ENCODE data around the gene TAS2R41. TPM values are rescaled to one million over a fixed set of nuclear protein-coding genes. Genes with fewer than 3 reads are reported as not detected.

The TAS2R41 gene
- total and polyA plus RNA-seq, 2 of the 13 experiments (the other 11 are each of a cell fraction or from before 2014, with no cell fraction given), result not detected

DNA sequence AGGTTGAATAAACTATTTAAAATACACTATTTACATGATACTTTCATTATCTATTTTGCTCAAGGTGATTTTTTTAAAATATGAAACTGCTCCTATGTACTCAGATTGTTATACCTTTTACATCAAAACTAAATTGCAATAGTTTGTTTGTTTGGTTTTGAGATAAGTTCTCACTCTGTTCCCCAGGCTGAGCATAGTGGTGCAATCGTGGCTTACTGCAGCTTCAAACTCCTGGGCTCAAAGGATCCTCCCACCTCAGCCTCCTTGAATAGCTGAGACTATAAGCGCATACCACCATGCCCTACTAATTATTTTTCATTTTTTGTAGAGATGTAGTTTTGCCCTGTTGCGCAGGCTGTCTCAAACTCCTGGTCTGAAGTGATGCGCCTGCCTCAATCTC lies 21.7 kb upstream of the TAS2R41 start (continued):
- no peak for TF ChIP-seq ZNF614 (CRISPR knock-in tag; IDR thresholded peaks at IDR 0.05; ENCODE audit: borderline replicate concordance)
- no peak for TF ChIP-seq ESRRA (CRISPR knock-in tag; IDR thresholded peaks at IDR 0.05; ENCODE audit: low read depth)

- BruUV-seq (replicated peaks), result no TSS peak
- Histone ChIP-seq H3K79me2 (ENCODE audit: insufficient read depth, low read length) (no peaks in the 10 kb centered on the region), H3K9me3 (ENCODE audit: low read length) (no peaks in the 10 kb centered on the region; the same call in 1 of the 2 replicates), H3K36me3 (replicated peaks in 1 of 2; ENCODE audit: control insufficient read depth in 1 of 2, insufficient read depth in 2 of 2, low read length in 2 of 2) (no peaks in the 10 kb centered on the region), H3K4me3 (replicated peaks in 1 of 3; ENCODE audit: insufficient read depth in 1 of 3, low read depth in 2 of 3, low read length in 3 of 3) (no peak overlapping the region), H3K4me1 (ENCODE audit: insufficient read depth, low read length) (no peaks in the 10 kb centered on the region), H3K4me2 (ENCODE audit: low read depth, low read length) (no peak overlapping the region), H3K9ac (ENCODE audit: insufficient read depth, low read depth, low read length) (no peak overlapping the region), H3K27me3 (ENCODE audit: control insufficient read depth in 1 of 2, insufficient read depth in 2 of 2, low read length in 2 of 2) (no peaks in the 10 kb centered on the region), H3K27ac (ENCODE audit: extremely low read length, insufficient read depth, low read length) (no peak overlapping the region), H2AFZ (ENCODE audit: low read length) (no peak overlapping the region), H4K20me1 (ENCODE audit: insufficient read depth, low read length) (no peaks in the 10 kb centered on the region)
- intact Hi-C loops (cut with micrococcal nuclease; ENCODE audit: unreplicated experiment), result no loop called here
- in situ Hi-C loops (cut with HindIII; ENCODE audit: extremely low pct_ligation_motif_present, low pct_unique_long_range_greater_than_20kb), result no loop called here
- 0% methylated on average over 4 of the region's 4 CpGs for WGBS (ENCODE audit: low lambda C conversion rate)
- ChIA-PET POLR2A (no interaction called here), CTCF (ENCODE audit: low intra/inter-chr PET ratio, low total read pairs) (no interaction called here)
- no peak for FAIRE-seq
- no peak for ATAC-seq
- DNase-seq (ENCODE audit: low spot score), result no peak
- no peak for TF ChIP-seq MEIS1 (CRISPR knock-in tag; IDR thresholded peaks at IDR 0.05; ENCODE audit: borderline replicate concordance)
- TF ChIP-seq ZNF816 (CRISPR knock-in tag; IDR thresholded peaks at IDR 0.05; ENCODE audit: borderline replicate concordance), result no peak
- no peak for TF ChIP-seq THYN1 (CRISPR knock-in tag; IDR thresholded peaks at IDR 0.05; ENCODE audit: borderline replicate concordance, low read depth)
- no peak for TF ChIP-seq FOXP4 (CRISPR knock-in tag; IDR thresholded peaks at IDR 0.05)
- TF ChIP-seq ZNF605 (CRISPR knock-in tag; IDR thresholded peaks at IDR 0.05), result no peak
- no peak for TF ChIP-seq REL (CRISPR knock-in tag; conservative IDR thresholded peaks at IDR 0.05)
- no peak for TF ChIP-seq ZNF382 (CRISPR knock-in tag; IDR thresholded peaks at IDR 0.05; ENCODE audit: borderline replicate concordance)
- TF ChIP-seq MEF2D (CRISPR knock-in tag; IDR thresholded peaks at IDR 0.05), result no peak
- no peak for TF ChIP-seq KLF6 (CRISPR knock-in tag; IDR thresholded peaks at IDR 0.05)
- no peak for TF ChIP-seq SALL2 (CRISPR knock-in tag; IDR thresholded peaks at IDR 0.05)
- no peak for TF ChIP-seq SNRNP70 (IDR thresholded peaks at IDR 0.05; ENCODE audit: low read depth, low read length)
- TF ChIP-seq ZSCAN21 (CRISPR knock-in tag; IDR thresholded peaks at IDR 0.05; ENCODE audit: borderline replicate concordance), result no peak
- no peak for TF ChIP-seq CERS6 (CRISPR knock-in tag; IDR thresholded peaks at IDR 0.05)
- TF ChIP-seq SKI (IDR thresholded peaks at IDR 0.05; ENCODE audit: partially characterized antibody), result no peak
- no peak for TF ChIP-seq KLF13 (CRISPR knock-in tag; IDR thresholded peaks at IDR 0.05)
These were observed 20.5 kb upstream of the TAS2R41 start for GRCh38 chr7:143456992-143457793.
